B cell (primary cell): Measurements from ENCODE around the gene WDFY4.
A peak's percentile ranks its signal among the peaks of the same experiment; 100 is the strongest.

ENCODE experiments used
- EZH2 ChIP-seq: IDR thresholded peaks from 2 replicates; pipeline ENCODE4 v1.6.1; 2012; ENCODE audit warnings: borderline replicate concordance, low read depth, mild to moderate bottlenecking, moderate library complexity, low read length; ENCODE audit not compliant: insufficient read depth, poor library complexity, severe bottlenecking
- TF ChIP-seq, protein P1 (sequence below): fragments of 200-600 bp; IDR thresholded peaks from one replicate; pipeline ENCODE4 v1.8.0; 2022; ENCODE audit warnings: antibody characterized with exemption, mild to moderate bottlenecking

- TF ChIP-seq, protein P1, sequence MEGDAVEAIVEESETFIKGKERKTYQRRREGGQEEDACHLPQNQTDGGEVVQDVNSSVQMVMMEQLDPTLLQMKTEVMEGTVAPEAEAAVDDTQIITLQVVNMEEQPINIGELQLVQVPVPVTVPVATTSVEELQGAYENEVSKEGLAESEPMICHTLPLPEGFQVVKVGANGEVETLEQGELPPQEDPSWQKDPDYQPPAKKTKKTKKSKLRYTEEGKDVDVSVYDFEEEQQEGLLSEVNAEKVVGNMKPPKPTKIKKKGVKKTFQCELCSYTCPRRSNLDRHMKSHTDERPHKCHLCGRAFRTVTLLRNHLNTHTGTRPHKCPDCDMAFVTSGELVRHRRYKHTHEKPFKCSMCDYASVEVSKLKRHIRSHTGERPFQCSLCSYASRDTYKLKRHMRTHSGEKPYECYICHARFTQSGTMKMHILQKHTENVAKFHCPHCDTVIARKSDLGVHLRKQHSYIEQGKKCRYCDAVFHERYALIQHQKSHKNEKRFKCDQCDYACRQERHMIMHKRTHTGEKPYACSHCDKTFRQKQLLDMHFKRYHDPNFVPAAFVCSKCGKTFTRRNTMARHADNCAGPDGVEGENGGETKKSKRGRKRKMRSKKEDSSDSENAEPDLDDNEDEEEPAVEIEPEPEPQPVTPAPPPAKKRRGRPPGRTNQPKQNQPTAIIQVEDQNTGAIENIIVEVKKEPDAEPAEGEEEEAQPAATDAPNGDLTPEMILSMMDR = peak; percentile 88
- no peak for TF ChIP-seq EZH2
Observed at GRCh38 chr10:48981310-48981907, 296.7 kb downstream of the WDFY4 start.
